Stimulated activated CD8-positive, alpha-beta memory T cell treated with anti-CD3 and anti-CD28 coated beads, Interleukin-7, amount 100 ng/mL, for 24 hours (primary cell): Measurements from ENCODE around the gene ADRA2B.
"Not testable (repeated sequence)": the region's sequence is repeated elsewhere in the genome, so short reads cannot be mapped to it uniquely, and the experiment has no call there.

ENCODE experiments used
- DNase-seq: peaks from one replicate; pipeline ENCODE4 v3.0.0-alpha.2; 2020; ENCODE audit warnings: low read depth

ADRA2B gene

DNA sequence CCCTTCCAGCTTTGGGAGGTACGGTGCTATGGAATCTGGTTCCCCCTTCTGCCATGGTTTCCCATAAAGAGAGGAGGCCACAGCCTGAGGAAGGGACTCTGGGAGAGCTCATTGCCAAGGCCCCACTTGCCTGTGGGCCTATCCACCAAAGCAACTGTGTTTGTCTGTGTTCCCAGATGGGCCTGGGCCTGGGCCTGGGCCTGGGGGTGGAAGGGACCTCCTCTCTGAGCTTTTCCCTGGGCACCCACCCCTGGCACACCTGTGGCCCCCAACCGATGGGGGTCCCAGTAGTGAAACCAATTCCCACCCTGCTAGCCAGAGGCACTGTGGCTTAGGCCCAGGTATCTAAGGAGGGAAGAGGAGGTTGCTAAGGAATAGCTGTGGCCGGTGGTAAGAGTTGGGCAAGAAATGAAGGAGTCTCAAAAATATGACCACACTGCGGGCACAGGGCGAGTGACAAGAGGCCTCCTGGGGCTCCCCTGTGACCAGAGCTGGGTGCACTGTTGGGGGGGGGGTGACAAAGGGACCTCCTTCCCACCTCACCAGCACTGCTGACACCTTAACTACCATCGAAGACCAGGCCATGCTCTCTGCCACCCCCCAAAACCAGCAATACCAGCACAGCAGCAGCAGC, 33.8 kb upstream of the ADRA2B start:
- DNase-seq: no peak

DNA sequence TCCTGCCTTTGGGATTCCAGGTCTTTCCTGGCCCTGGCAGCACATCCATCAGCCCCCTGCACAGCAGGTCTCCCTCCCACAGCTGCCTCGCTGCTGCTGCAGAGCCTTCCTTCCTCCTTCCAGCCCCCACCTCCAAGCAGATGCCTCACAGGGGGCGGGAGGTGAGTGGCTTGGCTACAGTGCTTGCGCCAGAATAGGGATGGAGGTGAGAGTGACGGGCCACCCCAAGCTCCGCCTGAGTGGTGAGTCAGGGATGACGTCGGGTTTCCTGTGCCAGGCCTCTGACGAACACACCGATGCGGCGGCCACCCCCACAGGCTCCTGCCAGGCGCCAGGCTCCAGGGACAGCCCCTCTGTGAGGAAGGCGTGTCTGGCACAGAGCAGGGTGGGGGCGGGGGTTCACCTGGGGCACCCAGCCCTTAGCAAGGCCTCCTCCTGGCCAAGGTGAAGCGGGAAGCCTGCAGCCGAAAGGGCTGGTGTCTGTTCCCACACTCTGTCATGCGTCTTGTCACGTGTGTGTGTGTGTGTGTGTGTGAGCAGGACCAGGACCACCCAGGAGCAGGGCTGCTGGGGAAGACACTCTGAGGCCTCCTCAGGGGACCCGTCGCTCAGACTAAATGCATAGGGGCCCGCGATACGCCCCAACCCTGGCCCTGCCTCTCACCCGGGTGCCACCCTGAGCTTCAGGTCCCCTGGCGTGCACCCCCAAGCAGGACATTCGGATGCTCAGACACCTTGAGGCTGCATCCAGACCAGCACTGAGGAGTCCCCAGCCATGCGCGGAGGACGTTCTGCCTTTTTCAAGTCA, 32.2 kb upstream of the ADRA2B start:
- DNase-seq: peak; percentile 95

DNA sequence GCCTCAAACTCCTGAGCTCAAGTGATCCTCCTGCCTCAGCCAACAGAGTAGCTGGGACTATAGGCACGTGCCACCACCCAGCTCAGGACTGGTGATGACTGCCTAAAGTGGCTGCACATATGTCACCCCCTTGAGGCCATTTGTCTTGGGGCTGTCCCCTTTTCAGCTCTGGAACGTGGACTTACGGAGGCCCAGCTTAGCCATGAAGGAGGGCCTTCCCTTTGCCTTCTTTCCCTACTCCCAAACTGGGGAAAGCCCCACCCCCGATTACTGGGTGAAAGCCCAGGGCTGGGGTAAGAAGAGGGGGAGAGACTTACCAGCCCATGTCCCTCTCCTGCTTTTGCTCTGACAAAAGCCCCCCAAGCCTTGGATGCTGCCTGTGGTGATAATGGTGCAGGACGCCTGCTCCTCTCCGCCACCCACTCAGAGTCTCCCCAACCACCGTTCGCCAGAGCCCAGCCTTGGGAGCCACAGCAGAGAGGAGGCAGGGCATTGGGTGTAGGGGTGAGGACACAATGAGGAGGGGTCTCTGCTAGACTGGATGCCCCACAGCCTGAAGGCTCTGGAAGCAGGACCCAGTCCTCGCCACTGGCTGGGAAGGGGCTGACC, 31.3 kb upstream of the ADRA2B start:
- DNase-seq: no peak

DNA sequence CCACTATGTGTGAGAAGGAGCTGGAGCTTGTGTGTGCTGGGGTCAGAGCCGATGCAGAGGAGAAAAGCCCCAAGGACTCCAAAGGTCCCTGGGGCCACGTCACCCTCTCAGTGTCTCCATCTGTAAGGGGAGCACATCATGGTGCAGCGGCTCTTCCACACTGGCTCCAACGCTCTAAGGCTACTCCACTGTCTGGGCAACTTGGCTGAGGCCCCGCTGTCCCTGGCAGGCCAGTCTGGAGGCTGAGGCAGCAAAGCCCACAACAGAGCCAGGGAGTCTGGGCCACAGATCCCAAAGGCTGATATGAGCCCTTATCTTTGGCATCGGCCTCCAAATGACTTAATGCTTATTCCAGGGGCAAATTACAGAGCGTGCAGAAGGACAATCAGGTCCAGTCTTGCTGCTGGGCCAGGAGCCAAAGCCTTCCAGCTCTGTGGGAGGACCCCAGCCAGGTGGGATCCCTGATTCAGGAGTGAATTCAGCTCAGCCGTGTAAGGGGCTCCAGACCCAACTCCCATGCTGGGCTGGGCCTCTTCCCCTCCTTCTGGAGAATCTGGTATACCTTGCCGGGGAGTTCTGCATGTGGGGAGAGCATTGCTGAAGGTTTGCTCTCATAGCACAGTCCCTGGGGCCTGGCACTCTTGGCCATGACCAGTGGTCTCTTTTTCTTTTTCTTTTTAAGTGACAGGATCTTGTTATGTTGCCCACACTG, 30.7 kb upstream of the ADRA2B start:
- DNase-seq: no peak

DNA sequence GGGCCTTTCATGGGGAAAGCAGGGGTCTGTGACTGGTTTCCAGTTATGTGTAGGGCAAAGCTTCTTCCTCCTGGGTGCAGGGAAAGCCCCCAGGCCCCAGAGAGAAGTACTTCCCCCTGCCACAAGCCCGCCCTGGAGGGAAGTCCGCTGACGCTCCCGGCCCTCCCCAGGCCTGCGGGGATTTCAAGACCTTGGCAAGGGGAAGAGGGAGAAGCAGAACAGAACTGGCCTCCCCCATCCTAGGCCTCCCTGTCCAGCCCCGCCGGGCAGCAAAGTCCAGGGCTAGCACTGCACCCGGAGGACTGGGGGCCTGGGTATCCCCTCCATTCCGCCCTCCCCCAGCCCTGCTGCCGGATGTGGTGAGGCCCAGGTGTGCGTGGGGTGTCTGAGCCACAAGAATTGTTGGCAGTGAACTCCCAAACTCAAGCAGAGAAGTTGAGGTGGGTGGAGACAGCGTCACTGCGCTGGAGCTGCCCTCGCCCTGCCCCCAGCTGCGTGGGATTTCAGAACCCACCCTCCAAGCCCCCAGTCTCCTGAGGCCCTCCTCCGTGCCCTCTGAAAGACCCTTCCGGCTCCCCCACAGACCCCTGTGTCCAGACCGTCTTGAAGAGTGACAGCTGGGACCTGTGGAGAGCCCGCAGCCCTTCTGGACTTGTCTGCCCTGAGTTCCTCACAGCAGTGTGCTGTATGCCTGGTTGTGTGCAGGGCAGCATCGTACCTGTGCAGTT, 29.9 kb upstream of the ADRA2B start:
- peak; percentile 78 for DNase-seq

DNA sequence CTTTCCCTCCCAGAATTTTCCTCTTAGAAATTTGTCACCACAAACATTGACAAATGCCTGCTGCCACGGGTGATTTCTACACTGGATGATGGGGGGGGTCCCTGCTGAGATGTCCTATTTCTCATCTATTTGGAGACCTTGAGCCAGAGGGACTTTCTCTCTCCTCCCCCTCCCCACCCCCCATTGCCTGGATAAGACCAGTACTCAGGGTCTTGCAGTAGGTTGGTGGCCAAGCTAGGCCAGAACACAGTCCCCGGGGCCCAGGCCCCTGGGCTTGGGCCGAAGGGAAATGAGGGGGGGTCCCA, 29.4 kb upstream of the ADRA2B start:
- DNase-seq: no peak

DNA sequence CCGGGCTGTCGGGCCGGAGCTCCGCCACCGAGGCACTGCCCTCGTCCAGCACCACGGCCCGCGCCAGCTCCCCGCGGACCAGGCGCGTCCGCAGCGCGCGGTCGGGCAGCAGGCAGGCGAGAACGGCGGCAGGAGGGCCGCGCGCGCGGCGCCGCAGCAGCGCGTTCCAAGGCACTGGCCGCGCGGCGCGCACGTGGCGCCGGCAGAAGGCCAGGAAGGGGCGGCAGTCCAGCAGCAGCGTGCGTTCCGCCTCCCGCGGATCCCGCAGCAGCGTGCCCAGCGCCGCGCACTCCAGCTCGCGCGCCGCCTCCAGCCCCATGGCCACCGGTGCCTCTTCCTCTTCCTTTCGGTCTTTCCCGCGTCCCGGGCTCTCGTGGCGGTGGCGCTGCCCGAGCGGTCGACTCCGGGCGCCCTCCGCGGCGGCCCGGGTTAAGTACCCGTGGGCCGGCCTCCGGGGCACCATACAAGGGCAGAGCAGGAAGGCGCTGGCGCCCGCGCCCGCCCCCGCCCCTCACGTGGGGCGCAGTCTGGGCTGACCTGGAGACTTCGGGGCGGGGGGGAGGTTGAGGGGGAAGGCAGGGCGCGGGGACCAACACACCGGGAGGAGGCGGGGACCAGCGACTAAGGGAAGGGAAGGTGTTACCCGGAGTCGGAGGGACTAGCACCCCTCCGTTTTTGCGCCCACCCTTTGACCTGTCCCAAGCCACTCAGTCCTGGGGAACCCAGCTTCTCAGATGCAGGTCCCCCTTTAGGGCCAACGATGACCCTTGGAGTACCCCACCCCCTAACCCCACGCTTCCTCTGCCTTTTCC, 28.9 kb upstream of the ADRA2B start, which contains the start of gene DUSP2:
Gene DUSP2, minus strand, starts transcription at position 405 of the 812 bp plus-strand sequence. Its CDS starts 86 bp downstream, at position 319.
- peak; percentile 82 for DNase-seq

DNA sequence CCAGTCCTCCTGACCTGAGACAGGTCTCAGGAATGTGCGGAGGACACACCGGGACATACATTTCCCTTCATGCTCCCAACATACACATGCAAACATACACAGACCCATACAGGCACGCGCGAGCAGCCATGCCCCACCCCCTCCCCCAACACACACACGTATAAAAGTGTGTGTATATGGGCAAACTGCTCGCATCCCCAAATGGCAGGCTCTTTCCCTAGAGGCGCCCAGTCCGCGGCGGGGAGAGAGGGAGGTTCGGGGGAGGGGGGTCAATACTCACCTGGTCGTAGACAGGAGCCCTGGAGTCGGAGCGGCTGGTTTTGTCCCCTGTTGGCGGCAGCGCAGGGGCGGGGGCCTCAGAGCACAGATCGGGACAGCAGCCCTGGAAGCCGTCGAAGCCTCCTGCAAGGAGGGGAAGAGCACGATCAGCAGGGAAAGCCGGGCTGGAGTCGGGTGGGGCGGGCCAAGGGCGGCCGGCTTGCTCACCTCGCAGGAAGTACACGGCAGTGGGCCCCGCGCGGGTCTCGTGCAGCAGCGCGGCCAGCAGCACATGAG, 28.2 kb upstream of the ADRA2B start:
- no peak for DNase-seq

DNA sequence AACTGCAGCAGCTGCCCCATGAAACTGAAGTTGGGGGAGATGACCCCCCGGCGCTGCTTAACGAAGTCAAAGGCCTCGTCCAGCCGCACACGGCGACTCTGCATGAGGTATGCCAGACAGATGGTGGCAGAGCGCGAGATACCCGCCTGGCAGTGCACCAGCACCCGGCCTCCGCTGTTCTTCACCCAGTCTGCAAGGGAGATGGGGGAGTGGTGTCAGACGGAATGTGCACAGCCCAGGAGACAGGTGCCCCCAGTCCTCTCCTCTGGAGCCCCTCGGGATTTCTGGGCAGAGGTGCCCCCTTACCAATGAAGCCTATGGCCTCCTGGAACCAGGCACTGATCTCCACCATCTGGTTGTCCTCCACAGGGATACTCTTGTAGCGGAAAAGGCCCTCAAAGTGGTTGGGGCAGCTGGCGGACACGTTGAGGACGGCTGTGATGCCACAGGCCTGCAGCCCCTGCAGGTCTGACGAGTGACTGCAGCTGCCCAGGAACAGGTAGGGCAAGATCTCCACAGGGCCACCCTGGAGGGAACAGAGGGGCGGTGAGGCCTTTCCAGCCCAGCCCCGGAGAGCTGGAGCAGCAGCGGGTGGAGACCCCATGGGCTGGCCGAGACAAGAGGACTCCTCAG, 27.6 kb upstream of the ADRA2B start:
- DNase-seq: no peak

DNA sequence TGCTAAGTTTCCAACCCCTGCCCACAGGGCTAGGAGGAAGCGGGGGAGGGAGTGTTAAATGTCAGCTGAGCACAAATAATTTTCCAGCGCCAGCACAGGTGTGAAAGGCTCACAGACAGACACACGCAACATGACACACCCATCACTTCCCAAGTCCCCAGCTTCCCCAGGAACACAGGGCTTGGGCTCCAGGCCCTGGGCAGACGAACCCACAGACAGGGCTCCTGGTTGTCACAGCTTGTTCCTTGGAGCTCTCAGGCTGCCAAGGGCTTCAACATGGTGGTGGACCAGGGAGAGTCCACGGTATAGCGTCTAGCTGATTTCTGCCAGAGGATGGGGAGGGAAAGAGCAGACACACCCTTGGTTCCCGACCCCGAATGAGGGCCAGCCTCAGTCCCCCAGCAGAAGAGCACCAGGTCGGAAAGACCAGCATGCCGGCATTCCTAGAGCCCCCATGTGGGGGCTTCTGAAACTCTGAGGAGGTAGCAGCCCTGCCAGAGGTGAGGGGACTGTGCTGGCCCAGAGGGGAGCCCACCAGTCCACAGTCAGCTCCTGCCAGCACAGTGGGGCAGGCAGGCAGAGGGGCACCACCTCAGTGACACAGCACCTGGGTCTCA, 27.0 kb upstream of the ADRA2B start:
- DNase-seq: no peak

DNA sequence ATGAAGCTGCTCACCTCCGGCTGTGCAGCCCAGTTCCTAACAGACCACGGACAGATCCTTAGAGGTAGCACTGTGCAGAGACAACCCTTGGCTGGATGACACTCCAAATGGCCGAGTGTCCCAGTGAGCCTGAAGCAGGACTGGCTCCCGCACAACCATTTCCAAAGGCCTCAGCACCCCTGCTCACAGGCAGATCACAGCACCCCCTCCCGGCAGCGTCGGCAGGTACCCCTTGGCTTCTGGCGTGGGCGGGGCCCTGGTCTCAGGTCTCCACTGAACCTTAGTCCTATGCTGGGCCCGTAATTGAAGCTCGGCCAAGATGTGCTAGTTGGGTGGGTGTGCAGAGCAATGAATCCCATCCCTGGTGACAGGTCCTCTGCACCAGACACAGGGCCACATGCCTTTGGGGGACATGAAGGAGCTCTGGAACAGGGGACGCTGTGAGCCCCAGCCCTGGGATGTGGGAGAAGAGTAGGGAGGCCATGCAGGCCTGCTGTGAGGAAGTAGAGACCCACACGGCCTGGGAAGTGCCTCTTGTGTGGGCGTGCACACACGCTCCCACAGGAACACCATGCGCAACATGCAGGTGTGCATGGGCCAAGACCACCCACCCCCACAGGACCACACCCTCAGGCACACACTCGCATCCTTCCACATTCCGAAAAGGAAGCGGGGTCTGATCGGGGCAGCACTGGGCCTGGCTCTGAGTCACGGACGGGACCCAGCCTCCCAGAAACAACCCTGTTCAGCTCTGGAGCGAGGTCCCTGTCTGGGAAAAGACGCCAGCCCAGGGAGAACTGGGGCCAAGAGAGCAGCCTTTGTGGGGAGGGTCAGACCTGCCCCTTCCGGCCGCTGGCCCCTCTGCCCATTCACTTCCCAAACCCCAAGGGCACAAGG, 26.1 kb upstream of the ADRA2B start:
- DNase-seq: no peak

DNA sequence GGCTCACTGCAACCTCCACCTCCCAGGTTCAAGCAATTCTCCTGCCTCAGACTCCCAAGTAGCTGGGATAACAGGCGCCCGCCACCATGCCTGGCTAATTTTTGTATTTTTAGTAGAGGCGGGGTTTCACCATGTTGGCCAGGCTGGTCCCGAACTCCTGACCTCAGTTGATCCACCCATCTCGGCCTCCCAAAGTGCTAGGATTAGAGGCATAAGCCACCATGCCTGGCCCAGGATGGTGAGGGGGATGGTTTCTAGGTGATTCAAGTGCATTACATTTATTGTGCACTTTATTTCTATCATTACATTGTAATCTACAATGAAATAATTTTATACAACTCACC, 25.2 kb upstream of the ADRA2B start:
- not testable (repeated sequence) for DNase-seq

DNA sequence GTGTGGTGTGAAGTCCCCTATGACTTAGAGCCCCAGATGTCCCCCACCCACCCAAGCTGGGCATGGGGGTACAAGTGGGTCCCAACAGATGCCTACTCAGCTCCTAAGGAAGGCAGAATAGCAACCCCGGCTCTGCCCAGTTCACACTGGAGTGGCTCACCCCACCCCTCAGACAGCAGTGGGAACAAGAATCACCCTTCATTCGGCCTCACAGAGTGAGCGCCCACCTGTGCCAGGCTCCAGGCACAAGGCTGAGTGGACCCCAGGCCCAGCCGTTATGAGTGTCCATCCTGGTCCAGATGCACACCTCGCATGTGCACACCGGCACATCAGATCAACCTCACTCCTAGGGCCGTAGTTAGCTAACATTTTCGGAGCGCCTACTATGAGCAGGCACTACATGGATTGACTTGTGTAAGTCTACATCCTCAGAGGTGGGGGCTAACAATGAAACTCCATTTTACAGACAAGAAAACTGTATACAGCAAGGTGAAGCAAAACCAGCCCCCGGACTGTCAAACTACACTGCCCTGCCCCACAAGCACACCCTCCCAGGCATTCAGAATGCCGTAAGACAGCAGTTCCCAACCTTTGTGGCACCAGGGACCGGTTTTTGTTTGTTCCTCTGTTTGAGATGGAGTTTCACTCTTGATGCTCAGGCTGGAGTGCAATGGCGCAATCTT, 24.7 kb upstream of the ADRA2B start:
- DNase-seq: no peak

DNA sequence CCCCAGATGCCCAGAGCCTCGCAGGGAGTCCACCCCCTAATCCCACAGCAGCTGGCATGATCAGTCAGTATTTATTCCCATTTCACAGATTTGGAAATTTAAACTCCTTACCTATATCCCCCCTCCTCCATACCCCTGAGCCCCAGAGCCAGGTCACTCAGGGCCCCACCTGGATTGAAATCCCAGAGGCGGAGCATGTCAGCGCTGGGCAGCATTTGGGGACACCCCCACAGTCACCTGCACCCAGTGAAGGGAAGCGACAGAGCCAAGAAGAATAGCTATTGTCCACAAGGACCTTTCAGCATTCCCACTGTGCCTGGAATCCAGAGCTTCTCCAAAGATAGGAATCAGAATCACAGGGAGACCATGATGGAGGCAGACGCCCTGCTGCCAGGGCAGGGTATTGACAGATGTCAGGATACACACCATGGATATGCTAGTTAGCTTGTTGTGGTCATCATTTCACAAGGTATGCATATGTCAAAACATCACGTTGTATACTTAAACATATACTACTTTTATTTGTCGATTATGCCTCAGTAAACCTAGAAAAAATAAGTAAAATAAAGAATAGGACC, 22.9 kb upstream of the ADRA2B start:
- DNase-seq: no peak

DNA sequence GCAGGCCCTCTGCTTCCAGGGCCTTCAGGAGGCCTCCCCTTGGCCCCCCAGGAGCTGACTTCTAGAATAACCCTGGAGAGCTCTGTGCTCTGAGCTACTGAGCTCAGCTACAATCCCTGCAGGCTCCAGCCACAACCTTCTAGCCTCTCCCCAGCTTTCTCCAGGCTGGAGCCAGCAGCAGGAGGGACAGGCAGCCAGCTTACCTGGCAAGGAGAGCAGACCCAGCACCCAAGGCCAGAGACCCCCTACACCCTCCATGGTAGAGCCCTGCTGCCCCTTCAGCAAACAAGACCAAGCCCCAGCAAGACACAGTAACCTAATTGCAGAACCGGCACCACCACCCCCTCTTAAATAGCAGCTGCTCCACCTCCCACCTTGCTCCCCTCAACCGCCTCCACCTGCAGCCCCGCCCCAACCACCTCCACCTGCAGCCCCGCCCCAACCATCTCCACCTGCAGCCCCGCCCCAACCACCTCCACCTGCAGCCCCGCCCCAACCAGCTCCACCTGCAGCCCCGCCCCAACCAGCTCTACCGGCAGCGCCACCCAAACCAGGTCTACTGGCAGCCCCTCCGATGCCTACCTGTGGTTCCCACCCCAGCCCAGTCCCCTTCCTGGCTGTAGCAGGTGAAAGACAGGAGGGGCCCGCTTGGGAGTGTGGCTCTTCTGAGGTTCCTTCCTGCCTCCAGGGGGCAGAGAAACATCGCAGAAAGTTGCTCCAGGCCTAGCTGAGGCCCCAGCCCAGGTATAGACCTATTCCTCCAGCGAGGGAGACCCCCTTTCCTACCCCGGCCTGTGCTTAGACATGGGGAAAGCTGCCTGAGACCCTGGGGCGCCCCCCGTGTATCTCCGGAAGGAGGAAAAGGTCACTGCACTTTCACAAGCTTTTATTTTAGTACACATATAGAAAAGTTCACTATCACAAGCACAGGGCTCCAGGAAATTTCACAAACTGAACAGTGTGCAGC, 22.1 kb upstream of the ADRA2B start, which contains the start of gene ASTL:
Gene ASTL, minus strand, starts transcription at position 324 of the 967 bp plus-strand sequence. Its CDS starts 66 bp downstream, at position 258.
- no peak for DNase-seq

DNA sequence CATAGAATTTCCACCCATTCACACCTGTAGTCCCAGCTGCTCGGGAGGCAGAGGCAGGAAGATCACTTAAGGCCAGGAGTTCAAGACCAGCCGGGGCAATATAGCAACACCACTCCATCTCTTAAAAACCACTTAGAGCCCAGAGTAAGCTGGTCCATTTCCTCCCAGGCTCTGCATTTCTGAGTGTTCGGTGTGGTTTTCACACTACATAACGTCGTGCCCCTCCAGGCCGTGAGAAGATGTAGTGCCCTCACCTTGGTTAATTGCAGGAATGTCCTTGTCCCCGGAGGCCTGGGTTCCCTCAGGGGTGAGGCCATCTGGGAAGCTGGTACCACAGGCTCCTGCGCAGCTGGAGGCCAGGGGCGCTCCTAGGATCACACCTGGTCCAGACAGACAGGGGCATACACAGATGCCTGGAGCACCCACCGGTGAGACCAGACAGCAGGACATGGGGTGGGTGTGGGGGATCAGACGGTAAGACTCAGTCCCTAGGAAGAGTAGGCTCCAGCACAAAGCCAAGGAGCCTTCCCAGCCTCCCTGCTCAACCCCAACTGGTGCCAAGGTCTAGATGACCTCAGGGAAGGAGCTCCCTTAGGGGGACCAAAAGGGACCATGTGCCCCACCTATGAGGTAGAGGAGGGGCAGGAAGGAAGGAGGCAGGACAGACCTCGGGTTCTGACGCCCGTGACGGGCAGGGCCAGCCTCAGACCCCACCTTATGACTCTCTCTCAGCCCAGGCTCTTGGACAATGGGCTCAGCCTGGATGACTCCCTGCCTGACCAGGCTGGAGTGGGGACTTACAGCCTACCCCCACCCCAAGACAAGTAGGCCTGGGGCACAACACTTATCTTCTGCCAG, 21.2 kb upstream of the ADRA2B start:
- DNase-seq: no peak
